Activated T-helper 2 cell treated with anti-CD3 and anti-CD28 coated beads, Interferon-gamma antibody, Interleukin-2, Interleukin-4, amounts not matched to agents 10 μg/mL and 5 μg/mL and 100 μg/mL, durations not matched to agents 14 hours and 24 hours and 36 hours (primary cell): ENCODE results near the gene ERVMER34-1. TPM values are rescaled to one million over a fixed set of nuclear protein-coding genes. Genes with fewer than 3 reads are reported as not detected.

Experiments used
- DNase-seq: peaks from one replicate; pipeline ENCODE4 v3.0.0; 2021; ENCODE audit warnings: low spot score
- H3K27ac Mint-ChIP-seq: one replicate; pipeline ENCODE4 v1.8.0; 2021; ENCODE audit warnings: mixed read lengths
- H3K27me3 Mint-ChIP-seq: one replicate; pipeline ENCODE4 v1.8.0; 2021; ENCODE audit warnings: low read depth, mixed read lengths
- H3K36me3 Mint-ChIP-seq: one replicate; pipeline ENCODE4 v1.8.0; 2021; ENCODE audit warnings: low read depth, mixed read lengths
- H3K4me1 Mint-ChIP-seq: one replicate; pipeline ENCODE4 v1.8.0; 2021; ENCODE audit warnings: low read depth, mixed read lengths
- H3K4me3 Mint-ChIP-seq: one replicate; pipeline ENCODE4 v1.8.0; 2021; ENCODE audit warnings: low read depth, mild to moderate bottlenecking, moderate library complexity, mixed read lengths
- H3K9me3 Mint-ChIP-seq: one replicate; pipeline ENCODE4 v1.8.0; 2021; ENCODE audit warnings: mixed read lengths
- intact Hi-C: fragments of 100-400 bp; cut with micrococcal nuclease; formaldehyde crosslinking; loops from one replicate; pipeline ENCODE4 v1.15.1; 2023
- total RNA-seq: library from RNA; stranded (reverse); gene quantifications from 2 replicates; pipeline ENCODE4 v1.2.3, GENCODE V29; 2022

The ERVMER34-1 gene
- total RNA-seq, 1 donor from 2014 or later: not detected

GRCh38 chr4:52715255-52715897 is 35.8 kb downstream of the ERVMER34-1 start:
- intact Hi-C loops: loop anchor here (10.0 kb wide), 2 partner anchors 419 to 681 kb away; partner anchors contain the start of gene SGCB

GRCh38 chr4:52714597-52715254 is 36.5 kb downstream of the ERVMER34-1 start:
- peak overlapping the region; percentile 93 for H3K4me3 Mint-ChIP-seq
- H3K9me3 Mint-ChIP-seq: no peaks in the 10 kb centered on the region
- DNase-seq: no peak
- H3K27ac Mint-ChIP-seq: peak overlapping the region; percentile 94
- intact Hi-C loops: loop anchor here (5.0 to 10.0 kb wide), 4 partner anchors 127 to 872 kb away; partner anchors contain the start of genes DCUN1D4 and SGCB
- peaks cover 44% of the 10 kb centered on the region for H3K4me1 Mint-ChIP-seq
- peaks cover 62% of the 10 kb centered on the region for H3K36me3 Mint-ChIP-seq
- no peaks in the 10 kb centered on the region for H3K27me3 Mint-ChIP-seq

More at GRCh38 chr4:52715255-52715897, 35.8 kb downstream of the ERVMER34-1 start:
- Mint-ChIP-seq H3K36me3 (peaks cover 67% of the 10 kb centered on the region), H3K9me3 (no peaks in the 10 kb centered on the region), H3K27me3 (no peaks in the 10 kb centered on the region), H3K4me1 (peaks cover 44% of the 10 kb centered on the region), H3K4me3 (peak overlapping the region; percentile 93), H3K27ac (peak overlapping the region; percentile 94)
- DNase-seq: no peak

- no peak for DNase-seq
- H3K4me3 Mint-ChIP-seq: peak overlapping the region; percentile 93
- no peaks in the 10 kb centered on the region for H3K27me3 Mint-ChIP-seq
- H3K36me3 Mint-ChIP-seq: peaks cover 54% of the 10 kb centered on the region
- peak overlapping the region; percentile 94 for H3K27ac Mint-ChIP-seq
- intact Hi-C loops: loop anchor here (2.0 to 10.0 kb wide), 5 partner anchors 53 to 871 kb away; partner anchors contain the start of genes DCUN1D4 and SGCB
- H3K4me1 Mint-ChIP-seq: peaks cover 44% of the 10 kb centered on the region
- no peaks in the 10 kb centered on the region for H3K9me3 Mint-ChIP-seq
These were observed 37.7 kb downstream of the ERVMER34-1 start for GRCh38 chr4:52713456-52713937.

GRCh38 chr4:52712251-52713130 is 38.7 kb downstream of the ERVMER34-1 start:
- no peaks in the 10 kb centered on the region for H3K27me3 Mint-ChIP-seq
- H3K9me3 Mint-ChIP-seq: no peaks in the 10 kb centered on the region
- peak overlapping the region; percentile 94 for H3K27ac Mint-ChIP-seq
- peak overlapping the region; percentile 93 for H3K4me3 Mint-ChIP-seq
- peaks cover 42% of the 10 kb centered on the region for H3K4me1 Mint-ChIP-seq
- intact Hi-C loops: loop anchor here (1.0 to 10.0 kb wide), 8 partner anchors 10 to 1352 kb away; partner anchors contain the start of genes CHIC2, DCUN1D4, RASL11B and SGCB
- H3K36me3 Mint-ChIP-seq: peaks cover 46% of the 10 kb centered on the region
- DNase-seq: peak; percentile 97

- intact Hi-C loops: loop anchor here (1.0 to 10.0 kb wide), 8 partner anchors 10 to 1352 kb away; partner anchors contain the start of genes CHIC2, DCUN1D4, RASL11B and SGCB
- DNase-seq: no peak
- Mint-ChIP-seq H3K9me3 (no peaks in the 10 kb centered on the region), H3K36me3 (peaks cover 41% of the 10 kb centered on the region), H3K27ac (peak overlapping the region; percentile 67), H3K27me3 (no peaks in the 10 kb centered on the region), H3K4me1 (peaks cover 42% of the 10 kb centered on the region), H3K4me3 (peak overlapping the region; percentile 73)
These were observed 39.4 kb downstream of the ERVMER34-1 start for GRCh38 chr4:52711834-52712250.

GRCh38 chr4:52711272-52711671 is 40.0 kb downstream of the ERVMER34-1 start:
- no peak for DNase-seq
- Mint-ChIP-seq H3K4me3 (peak overlapping the region; percentile 73), H3K9me3 (no peaks in the 10 kb centered on the region), H3K4me1 (peaks cover 42% of the 10 kb centered on the region), H3K36me3 (peaks cover 36% of the 10 kb centered on the region), H3K27ac (no peak overlapping the region), H3K27me3 (no peaks in the 10 kb centered on the region)
- intact Hi-C loops: loop anchor here (5.0 to 10.0 kb wide), 4 partner anchors 124 to 869 kb away; partner anchors contain the start of genes DCUN1D4 and SGCB

GRCh38 chr4:52709155-52709554 is 42.1 kb downstream of the ERVMER34-1 start:
- Mint-ChIP-seq H3K27me3 (no peaks in the 10 kb centered on the region), H3K4me3 (no peak overlapping the region), H3K9me3 (no peaks in the 10 kb centered on the region), H3K27ac (no peak overlapping the region), H3K36me3 (peaks cover 14% of the 10 kb centered on the region), H3K4me1 (peaks cover 23% of the 10 kb centered on the region)
- intact Hi-C loops: no loop called here
- no peak for DNase-seq

- Mint-ChIP-seq H3K27ac (no peak overlapping the region), H3K36me3 (no peaks in the 10 kb centered on the region), H3K27me3 (no peaks in the 10 kb centered on the region), H3K4me1 (no peaks in the 10 kb centered on the region), H3K9me3 (no peaks in the 10 kb centered on the region), H3K4me3 (no peak overlapping the region)
- intact Hi-C loops: no loop called here
- no peak for DNase-seq
These were observed 46.6 kb downstream of the ERVMER34-1 start for GRCh38 chr4:52704661-52705060.

- H3K27ac Mint-ChIP-seq: no peak overlapping the region
- intact Hi-C loops: no loop called here
- H3K9me3 Mint-ChIP-seq: no peaks in the 10 kb centered on the region
- no peak overlapping the region for H3K4me3 Mint-ChIP-seq
- no peaks in the 10 kb centered on the region for H3K27me3 Mint-ChIP-seq
- DNase-seq: no peak
- no peaks in the 10 kb centered on the region for H3K36me3 Mint-ChIP-seq
- H3K4me1 Mint-ChIP-seq: no peaks in the 10 kb centered on the region
These were observed 47.1 kb downstream of the ERVMER34-1 start for GRCh38 chr4:52704133-52704532.

- intact Hi-C loops: no loop called here
- Mint-ChIP-seq H3K27ac (no peak overlapping the region), H3K27me3 (peaks cover 14% of the 10 kb centered on the region), H3K9me3 (no peaks in the 10 kb centered on the region), H3K36me3 (no peaks in the 10 kb centered on the region), H3K4me1 (peaks cover 2% of the 10 kb centered on the region), H3K4me3 (no peak overlapping the region)
- no peak for DNase-seq
These were observed 50.0 kb downstream of the ERVMER34-1 start for GRCh38 chr4:52701207-52701606.

GRCh38 chr4:52694936-52695335 is 56.3 kb downstream of the ERVMER34-1 start:
- Mint-ChIP-seq H3K4me1 (peaks cover 2% of the 10 kb centered on the region), H3K4me3 (no peak overlapping the region), H3K27ac (no peak overlapping the region), H3K27me3 (peaks cover 26% of the 10 kb centered on the region), H3K9me3 (peaks cover 28% of the 10 kb centered on the region), H3K36me3 (peaks cover 5% of the 10 kb centered on the region)
- intact Hi-C loops: no loop called here
- DNase-seq: no peak

GRCh38 chr4:52693492-52693891 is 57.7 kb downstream of the ERVMER34-1 start:
- Mint-ChIP-seq H3K9me3 (peaks cover 28% of the 10 kb centered on the region), H3K36me3 (peaks cover 5% of the 10 kb centered on the region), H3K27ac (no peak overlapping the region), H3K4me3 (no peak overlapping the region), H3K4me1 (peaks cover 2% of the 10 kb centered on the region), H3K27me3 (peaks cover 25% of the 10 kb centered on the region)
- no peak for DNase-seq
- intact Hi-C loops: no loop called here
